Right lobe of liver (tissue), 4 donors: ENCODE data around the gene NCKAP1.

Source experiments
- CTCF ChIP-seq, 4 donors: fragments of 200-600 bp in 3 of 4; fragments of 450-650 bp in 1 of 4; IDR thresholded peaks; one replicate each; pipeline versions ENCODE4 v1.5.1 to v1.8.0; 2016 to 2022; ENCODE audit warnings: antibody characterized with exemption in 4 of 4, mild to moderate bottlenecking in 2 of 4
- POLR2A ChIP-seq: fragments of 450-650 bp; IDR thresholded peaks from one replicate; pipeline ENCODE4 v1.6.1; 2017; ENCODE audit warnings: antibody characterized with exemption, mild to moderate bottlenecking
- donor health status: DM: no; HTN: no; CAD: no.
- donor health status: DM: no; HTN: no; CAD: no.
- donor health status: DM: no; HTN: yes; CAD: no.

- TF ChIP-seq CTCF (IDR thresholded peaks at IDR 0.05) (no peak), POLR2A (no peak)
Measured at GRCh38 chr2:182890773-182891378, 147.4 kb downstream of the NCKAP1 start.
